A549 (cell line): Measurements from ENCODE around the gene HIC1. TPM values are rescaled to one million over a fixed set of nuclear protein-coding genes. Genes with fewer than 3 reads are reported as not detected.

Experiments used
- ATAC-seq, 2 experiments: fragments of 200-7000 bp in 1 of 2; fragments of >200 bp in 1 of 2; cut with Nextera tagmentation in 1 of 2; cut with Tn5 transposase in 1 of 2; 3 replicates each; pipeline versions ENCODE4 v1.8.0 to v1.9.1; 2018 to 2020; ENCODE audit warnings: mild to moderate bottlenecking in 1 of 2, moderate library complexity in 1 of 2
- CTCF ChIA-PET: fragments of 300-600 bp; sonication (Branson Sonifier 250); formaldehyde crosslinking; extraction: SDS; loops from one replicate; lab custom pipeline; 2021; ENCODE audit warnings: antibody characterized with exemption, inconsistent platforms; lab: Yijun Ruan, JAX
- POLR2A ChIA-PET: fragments of 350-600 bp; formaldehyde crosslinking; extraction: SDS; loops from one replicate; lab custom pipeline; 2021; ENCODE audit warnings: antibody characterized with exemption, inconsistent platforms; lab: Yijun Ruan, JAX
- DNase-seq, 2 experiments: peaks; one replicate each; pipeline versions ENCODE4 v3.0.0 to v3.0.0-alpha.2; 2011 to 2016; ENCODE audit warnings: low read depth in 1 of 2, low spot score in 1 of 2
- FAIRE-seq: peaks from 2 replicates; lab custom pipeline; 2011; peaks lifted over from hg19 to GRCh38; lab: Jason Lieb, UNC
- H3K27ac ChIP-seq, 2 experiments: fragments of >200 bp; sonication (Bioruptor Twin); formaldehyde crosslinking; 3 replicates each; pipeline ENCODE4 v1.5.1; 2016 to 2017
- H3K4me1 ChIP-seq: fragments of >200 bp; sonication (Bioruptor Twin); formaldehyde crosslinking; 3 replicates; pipeline ENCODE4 v1.6.1; 2016
- H3K4me2 ChIP-seq: fragments of >200 bp; sonication (Bioruptor Twin); formaldehyde crosslinking; 3 replicates; pipeline ENCODE4 v1.6.1; 2016
- H3K4me3 ChIP-seq: fragments of >200 bp; sonication (Bioruptor Twin); formaldehyde crosslinking; 3 replicates; pipeline ENCODE4 v1.5.1; 2016
- H3K9me3 ChIP-seq: fragments of >200 bp; sonication (Bioruptor Twin); formaldehyde crosslinking; 3 replicates; pipeline ENCODE4 v1.6.1; 2016
- BHLHE40 ChIP-seq: IDR thresholded peaks from 2 replicates; pipeline ENCODE4 v1.6.1; 2012; ENCODE audit warnings: low read depth, low read length, inconsistent platforms
- CEBPB ChIP-seq, 2 experiments: fragments of >200 bp in 1 of 2; sonication (Bioruptor Twin) in 1 of 2; formaldehyde crosslinking in 1 of 2; IDR thresholded peaks; 2 replicates each; pipeline ENCODE4 v1.6.1; 2012 to 2016
- CHD2 ChIP-seq: fragments of 150-350 bp; IDR thresholded peaks from 2 replicates; pipeline ENCODE4 v1.6.1; 2014; ENCODE audit warnings: low read length; ENCODE audit not compliant: partially characterized antibody
- CHD4 ChIP-seq: fragments of 200-600 bp; sonication (generic); IDR thresholded peaks from 2 replicates; pipeline ENCODE4 v1.6.1; 2016; ENCODE audit warnings: antibody characterized with exemption, mild to moderate bottlenecking, borderline replicate concordance
- EHF ChIP-seq: fragments of 250-450 bp; sonication (Bioruptor Pico); IDR thresholded peaks from 2 replicates; pipeline ENCODE4 v1.5.0; 2020; ENCODE audit warnings: mild to moderate bottlenecking
- ELK1 ChIP-seq: fragments of 150-350 bp; IDR thresholded peaks from 2 replicates; pipeline ENCODE4 v1.6.1; 2014; ENCODE audit warnings: low read depth, mild to moderate bottlenecking, low read length
- EP300 ChIP-seq, 2 experiments: fragments of >200 bp; sonication (Bioruptor Twin); formaldehyde crosslinking; IDR thresholded peaks; 2 replicates in 1 of 2; 3 replicates in 1 of 2; pipeline ENCODE4 v1.6.1; 2016 to 2017
- FOXS1 ChIP-seq: fragments of 250-450 bp; sonication (Bioruptor Pico); IDR thresholded peaks from 2 replicates; pipeline ENCODE4 v1.5.0; 2020; ENCODE audit warnings: mild to moderate bottlenecking, moderate library complexity
- GATA3 ChIP-seq: IDR thresholded peaks from 2 replicates; pipeline ENCODE4 v1.6.1; 2012; ENCODE audit warnings: borderline replicate concordance
- HDAC2 ChIP-seq: fragments of 200-600 bp; sonication (generic); IDR thresholded peaks from 2 replicates; pipeline ENCODE4 v1.6.1; 2016
- HMGXB4 ChIP-seq: fragments of 250-450 bp; sonication (Bioruptor Pico); IDR thresholded peaks from 2 replicates; pipeline ENCODE4 v1.5.0; 2021; ENCODE audit warnings: mild to moderate bottlenecking, moderate library complexity, borderline replicate concordance
- JUN ChIP-seq, 2 experiments: fragments of >200 bp; sonication (Bioruptor Twin); formaldehyde crosslinking; IDR thresholded peaks; 2 replicates in 1 of 2; 3 replicates in 1 of 2; pipeline ENCODE4 v1.6.1; 2016 to 2017
- JUNB ChIP-seq: fragments of >200 bp; sonication (Bioruptor Twin); formaldehyde crosslinking; IDR thresholded peaks from 2 replicates; pipeline ENCODE4 v1.6.1; 2016
- KDM1A ChIP-seq: fragments of 200-600 bp; sonication (generic); IDR thresholded peaks from 2 replicates; pipeline ENCODE4 v1.6.1; 2016; ENCODE audit warnings: low read depth, mild to moderate bottlenecking
- KDM5A ChIP-seq: fragments of 200-600 bp; sonication (generic); IDR thresholded peaks from 2 replicates; pipeline ENCODE4 v1.6.1; 2016; ENCODE audit warnings: antibody characterized with exemption, mild to moderate bottlenecking
- MAFK ChIP-seq: fragments of 450-650 bp; IDR thresholded peaks from 2 replicates; pipeline ENCODE4 v1.6.1; 2014; ENCODE audit not compliant: partially characterized antibody
- NR3C1 ChIP-seq: fragments of >200 bp; sonication (Bioruptor Twin); formaldehyde crosslinking; IDR thresholded peaks from 3 replicates; pipeline ENCODE4 v1.6.1; 2017
- PBX3 ChIP-seq: IDR thresholded peaks from 2 replicates; pipeline ENCODE4 v1.6.1; 2012
- POLR2A ChIP-seq: IDR thresholded peaks from 2 replicates; pipeline ENCODE4 v1.6.1; 2012; ENCODE audit warnings: mild to moderate bottlenecking, low read length
- RAD21 ChIP-seq, 2 experiments: fragments of >200 bp in 1 of 2; sonication (Bioruptor Twin) in 1 of 2; formaldehyde crosslinking in 1 of 2; IDR thresholded peaks in 1 of 2; conservative IDR thresholded peaks in 1 of 2; 2 replicates in 1 of 2; 3 replicates in 1 of 2; pipeline ENCODE4 v1.6.1; 2012 to 2018; ENCODE audit warnings: inconsistent platforms in 1 of 2
- RARB ChIP-seq: fragments of 250-450 bp; sonication (Bioruptor Pico); IDR thresholded peaks from 2 replicates; pipeline ENCODE4 v1.8.0; 2021; ENCODE audit warnings: mild to moderate bottlenecking, moderate library complexity
- RFX5 ChIP-seq: fragments of 450-650 bp; IDR thresholded peaks from 2 replicates; pipeline ENCODE4 v1.7.1; 2014; ENCODE audit warnings: antibody characterized with exemption, mild to moderate bottlenecking, moderate library complexity
- RNF2 ChIP-seq: fragments of 200-600 bp; sonication (generic); IDR thresholded peaks from 2 replicates; pipeline ENCODE4 v1.6.1; 2016; ENCODE audit warnings: low read depth, mild to moderate bottlenecking, antibody characterized with exemption, moderate library complexity, borderline replicate concordance
- SMC3 ChIP-seq: fragments of >200 bp; sonication (Bioruptor Twin); formaldehyde crosslinking; IDR thresholded peaks from 3 replicates; pipeline ENCODE4 v1.6.1; 2018; ENCODE audit warnings: inconsistent platforms
- TFCP2L1 ChIP-seq: fragments of 250-450 bp; sonication (Bioruptor Pico); IDR thresholded peaks from 2 replicates; pipeline ENCODE4 v1.5.0; 2021; ENCODE audit warnings: mild to moderate bottlenecking
- ZSCAN20 ChIP-seq: fragments of 250-450 bp; sonication (Bioruptor Pico); IDR thresholded peaks from 2 replicates; pipeline ENCODE4 v1.8.0; 2022; ENCODE audit warnings: mild to moderate bottlenecking, moderate library complexity
- WGBS: methylation state at CpG from one replicate; pipeline ENCODE4 v1.1.6; 2017; ENCODE audit errors: missing lambda C conversion rate; 5-methylcytosine and 5-hydroxymethylcytosine counted together
- polyA plus RNA-seq, 4 experiments: library from polyadenylated mRNA; depleted of rRNA in 3 of 4; stranded (reverse); fragments of >200 nt; fragmentation: RNase III in 1 of 4; extraction: RNeasy Plus Mini Kit Qiagen cat#74134 plus additional on column Dnase treatment in 1 of 4; gene quantifications; 2 replicates in 3 of 4; 3 replicates in 1 of 4; pipeline ENCODE4 v1.2.3, GENCODE V29; 2011 to 2017

Gene HIC1
- polyA plus RNA-seq, 2 of the 4 experiments (the other 2 are of a cell fraction), result 0.13 to 1.3 TPM

GRCh38 chr17:2034806-2035540 lies 19.9 kb upstream of the HIC1 start (continued):
- no peak for TF ChIP-seq KDM1A
- TF ChIP-seq, all 56 proteins: peak for 0

GRCh38 chr17:2035541-2036488 lies 19.1 kb upstream of the HIC1 start:
- no peaks in the 10 kb centered on the region for H3K9me3 ChIP-seq
- ATAC-seq (no peak), DNase-seq (no peak), FAIRE-seq (no peak)
- peak overlapping the region in 1 of 2 experiments; percentile 65; a peak in 3 of 6 replicates for H3K27ac ChIP-seq
- H3K4me1 ChIP-seq, result peaks cover 19% of the 10 kb centered on the region
- H3K4me2 ChIP-seq, result no peak overlapping the region
- ChIA-PET POLR2A (no interaction called here), CTCF (interaction anchor here (0.7 to 16.1 kb wide), 6 partner anchors 10 to 209 kb away, joined by 3 to 224 read pairs (median 10); partner anchors contain the start of genes DPH1, HIC1 and RTN4RL1)
- WGBS, result 89% methylated on average over 29 of the region's 29 CpGs
- TF ChIP-seq BHLHE40, result no peak
- TF ChIP-seq CEBPB (IDR thresholded peaks at IDR 0.05), result no peak
- TF ChIP-seq POLR2A, result no peak
- no peak for TF ChIP-seq KDM1A
- no peak for TF ChIP-seq JUNB
- no peak for TF ChIP-seq HDAC2
- no peak for TF ChIP-seq RFX5
- TF ChIP-seq CHD2, result no peak
- no peak for TF ChIP-seq SMC3
- TF ChIP-seq NR3C1, result no peak
- TF ChIP-seq HMGXB4 (CRISPR knock-in tag), result no peak
- no peak for TF ChIP-seq PBX3
- no peak overlapping the region for H3K4me3 ChIP-seq

GRCh38 chr17:2037155-2037554 lies 17.7 kb upstream of the HIC1 start:
- ATAC-seq, result no peak

More at GRCh38 chr17:2037155-2037554, 17.7 kb upstream of the HIC1 start:
- DNase-seq (no peak), FAIRE-seq (no peak)
- TF ChIP-seq SMC3, result no peak
- TF ChIP-seq EHF (CRISPR knock-in tag), result no peak
- TF ChIP-seq JUN (IDR thresholded peaks at IDR 0.05), result no peak
- TF ChIP-seq RARB (CRISPR knock-in tag), result no peak
- TF ChIP-seq MAFK, result no peak
- no peak for TF ChIP-seq EP300 (IDR thresholded peaks at IDR 0.05)
- TF ChIP-seq RAD21 (conservative IDR thresholded peaks at IDR 0.05 in 1 of 2, IDR thresholded peaks at IDR 0.05 in 1 of 2), result no peak
- TF ChIP-seq KDM1A, result no peak
- no peak for TF ChIP-seq ZSCAN20 (CRISPR knock-in tag)
- TF ChIP-seq ELK1, result no peak
- no peak for TF ChIP-seq KDM5A
- no peak for TF ChIP-seq CHD2
- no peak for TF ChIP-seq TFCP2L1 (CRISPR knock-in tag)
- TF ChIP-seq RNF2, result no peak
- TF ChIP-seq RFX5, result no peak
- TF ChIP-seq CEBPB (IDR thresholded peaks at IDR 0.05), result no peak
- TF ChIP-seq CHD4, result no peak
- no peak for TF ChIP-seq JUNB
- no peak for TF ChIP-seq GATA3
- no peak for TF ChIP-seq FOXS1 (CRISPR knock-in tag)
- ChIA-PET CTCF (interaction anchor here (0.9 to 16.1 kb wide), 9 partner anchors 11 to 225 kb away, joined by 3 to 224 read pairs (median 4); partner anchors contain the start of genes DPH1, HIC1 and RTN4RL1), POLR2A (no interaction called here)
- no peak overlapping the region for H3K4me2 ChIP-seq
- H3K27ac ChIP-seq, result no peak overlapping the region
- 93% methylated on average over 10 of the region's 10 CpGs for WGBS
- H3K9me3 ChIP-seq, result no peaks in the 10 kb centered on the region
- H3K4me3 ChIP-seq, result no peak overlapping the region
- H3K4me1 ChIP-seq, result peaks cover 16% of the 10 kb centered on the region
